Stimulated activated CD8-positive, alpha-beta memory T cell treated with anti-CD3 and anti-CD28 coated beads, Interleukin-4, amount 100 ng/mL, for 48 hours (primary cell): ENCODE measurements around the gene PRKAG2.
"Not testable (repeated sequence)": the region's sequence is repeated elsewhere in the genome, so short reads cannot be mapped to it uniquely, and the experiment has no call there.

Source experiments
- DNase-seq: peaks from one replicate; pipeline ENCODE4 v3.0.0-alpha.2; 2020

Gene PRKAG2

DNA sequence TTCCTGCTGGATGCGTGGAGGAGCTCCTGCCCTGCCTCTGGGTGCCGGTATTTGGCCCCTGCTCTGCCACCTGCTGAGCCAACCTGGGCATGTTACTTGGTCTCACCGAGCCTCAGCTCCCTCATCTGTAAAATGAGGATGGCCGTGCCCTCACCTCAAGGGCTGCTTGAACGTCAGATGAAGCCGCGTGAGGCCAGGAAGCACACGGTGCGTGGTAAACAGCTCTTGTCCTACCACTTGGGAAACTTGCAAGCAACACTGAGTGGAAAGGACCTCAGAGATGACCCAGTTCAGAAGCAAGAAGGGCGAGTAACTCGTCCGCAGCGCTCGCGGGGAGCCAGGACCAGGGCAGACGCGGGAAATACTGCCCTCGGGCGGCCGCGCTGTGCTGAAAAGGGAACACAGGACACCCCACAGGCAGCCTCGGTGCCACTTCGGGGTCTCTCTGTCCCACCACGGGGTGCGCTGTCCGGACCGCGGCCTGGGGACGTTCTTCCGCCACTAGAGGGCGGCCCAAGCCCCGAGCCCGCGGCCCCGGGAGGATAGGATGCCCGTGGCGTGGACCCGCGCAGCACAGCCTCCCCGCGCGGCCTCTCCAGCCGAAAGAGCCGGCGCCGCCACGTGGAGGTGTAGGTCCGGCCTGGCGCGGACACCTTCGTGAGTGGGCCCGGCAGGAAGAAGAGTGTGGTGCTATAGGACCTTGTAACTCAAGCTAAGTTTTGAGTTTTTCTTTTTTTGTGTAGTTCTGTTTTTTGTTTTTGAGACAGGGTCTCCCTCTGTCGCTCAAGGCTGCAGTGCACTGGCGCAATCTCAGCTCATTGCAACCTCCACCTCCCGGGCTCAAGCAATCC, 94.1 kb downstream of the PRKAG2 start:
- DNase-seq, result peak; percentile 86

DNA sequence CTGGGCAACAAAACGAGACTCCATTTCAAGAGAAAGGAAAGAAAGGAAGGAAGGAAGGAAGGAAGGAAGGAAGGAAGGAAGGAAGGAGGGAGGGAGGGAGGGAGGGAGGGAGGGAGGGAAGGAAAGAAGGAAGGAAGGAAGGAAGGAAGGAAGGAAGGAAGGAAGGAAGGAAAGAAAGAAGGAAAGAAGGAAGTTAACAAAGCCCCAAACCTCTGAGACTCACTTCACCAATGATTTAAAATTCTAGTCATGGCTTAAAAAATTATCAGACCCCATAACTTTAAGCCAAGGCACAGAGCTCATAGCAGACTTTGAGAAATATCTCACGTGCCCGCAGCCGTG, 94.7 kb downstream of the PRKAG2 start:
- not testable (repeated sequence) for DNase-seq

DNA sequence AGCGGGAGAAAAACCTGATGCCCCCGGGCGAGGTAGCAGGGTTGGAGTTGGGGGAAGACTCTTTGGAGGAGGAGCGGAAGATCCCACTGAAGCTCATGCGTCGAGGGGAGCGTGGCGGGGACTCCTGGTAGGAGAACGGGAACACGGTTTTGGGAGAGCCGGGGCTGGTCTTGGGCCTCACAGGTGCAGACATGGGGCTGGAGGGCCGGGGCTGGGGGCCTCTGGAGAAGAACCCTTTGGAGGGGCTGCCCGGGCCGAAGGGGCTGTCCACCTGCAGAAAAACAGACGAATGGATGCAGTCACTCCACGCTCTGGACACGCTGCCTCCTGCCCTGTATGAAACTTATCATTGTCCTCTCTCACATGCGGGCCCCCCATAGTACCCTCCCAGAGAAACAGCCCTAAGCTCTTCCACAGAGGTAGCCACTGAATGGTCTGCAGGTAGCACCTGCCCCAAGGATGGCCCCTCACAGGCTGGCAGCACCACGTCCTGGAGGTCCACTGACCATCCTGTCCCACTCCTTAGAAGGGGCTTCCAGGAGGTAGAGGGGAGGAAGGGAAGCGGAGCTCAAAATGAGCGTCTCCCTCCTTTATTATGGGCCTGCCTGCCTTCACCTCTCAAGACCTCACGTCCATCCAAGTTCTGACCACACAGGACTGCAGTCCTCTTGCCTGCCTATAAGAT, 95.6 kb downstream of the PRKAG2 start:
- no peak for DNase-seq

DNA sequence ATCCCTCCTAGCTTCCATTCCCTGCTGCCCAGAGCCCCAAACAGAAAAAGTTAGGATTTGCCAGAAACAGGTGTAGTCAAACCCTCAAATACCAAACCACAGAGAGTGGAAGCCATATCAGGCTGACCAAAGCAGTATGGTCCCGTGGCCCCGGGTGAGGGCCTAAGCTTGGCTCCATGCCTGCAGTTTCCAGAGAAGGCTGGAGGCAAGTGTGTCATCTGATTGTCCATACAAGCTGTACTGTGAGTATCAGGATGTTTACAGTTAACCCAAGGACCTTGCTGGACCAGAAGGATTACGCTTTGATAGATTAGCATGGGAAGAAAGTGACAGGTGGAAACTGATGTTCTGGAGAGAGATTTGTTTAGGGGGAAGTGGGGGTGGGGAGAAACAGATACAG, 96.3 kb downstream of the PRKAG2 start:
- DNase-seq, result no peak

DNA sequence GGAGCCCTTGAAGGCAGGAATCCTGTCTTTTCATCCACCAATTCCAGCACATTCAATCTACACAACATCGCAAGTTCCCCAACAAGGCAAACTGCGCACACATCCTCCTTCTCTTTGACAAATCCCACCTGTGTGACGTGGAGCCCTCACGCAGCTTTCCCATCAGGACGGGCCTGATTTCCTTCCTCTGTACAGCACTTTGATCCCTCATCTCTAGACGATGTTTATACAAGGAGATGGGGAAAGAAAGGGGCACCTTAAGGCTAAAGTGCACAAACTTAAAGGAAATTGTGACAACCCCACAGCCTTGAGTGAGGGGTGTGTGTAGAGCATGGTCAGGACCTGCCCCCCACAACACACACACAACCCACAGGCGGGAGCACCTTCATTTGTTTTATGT, 97.2 kb downstream of the PRKAG2 start:
- no peak for DNase-seq

DNA sequence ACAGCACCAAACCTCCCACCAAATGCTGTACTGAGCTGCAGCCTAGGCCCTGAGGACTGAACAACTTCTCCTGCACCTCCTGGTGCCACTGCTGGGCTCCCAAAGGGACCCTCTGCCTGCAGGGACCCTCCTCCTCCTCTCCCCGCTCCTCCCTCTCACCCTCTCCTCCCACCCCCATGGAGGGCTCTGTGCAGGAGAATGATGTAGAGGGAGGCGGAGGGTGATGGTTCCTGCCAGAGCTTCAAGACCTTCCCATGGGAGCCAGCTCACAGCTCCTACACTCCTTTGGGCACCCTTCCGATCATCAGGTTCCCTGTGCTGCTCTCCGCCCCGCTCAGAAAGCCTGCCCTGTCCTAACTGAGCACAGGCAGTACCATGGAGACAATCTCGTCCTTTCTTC, 97.7 kb downstream of the PRKAG2 start:
- no peak for DNase-seq

DNA sequence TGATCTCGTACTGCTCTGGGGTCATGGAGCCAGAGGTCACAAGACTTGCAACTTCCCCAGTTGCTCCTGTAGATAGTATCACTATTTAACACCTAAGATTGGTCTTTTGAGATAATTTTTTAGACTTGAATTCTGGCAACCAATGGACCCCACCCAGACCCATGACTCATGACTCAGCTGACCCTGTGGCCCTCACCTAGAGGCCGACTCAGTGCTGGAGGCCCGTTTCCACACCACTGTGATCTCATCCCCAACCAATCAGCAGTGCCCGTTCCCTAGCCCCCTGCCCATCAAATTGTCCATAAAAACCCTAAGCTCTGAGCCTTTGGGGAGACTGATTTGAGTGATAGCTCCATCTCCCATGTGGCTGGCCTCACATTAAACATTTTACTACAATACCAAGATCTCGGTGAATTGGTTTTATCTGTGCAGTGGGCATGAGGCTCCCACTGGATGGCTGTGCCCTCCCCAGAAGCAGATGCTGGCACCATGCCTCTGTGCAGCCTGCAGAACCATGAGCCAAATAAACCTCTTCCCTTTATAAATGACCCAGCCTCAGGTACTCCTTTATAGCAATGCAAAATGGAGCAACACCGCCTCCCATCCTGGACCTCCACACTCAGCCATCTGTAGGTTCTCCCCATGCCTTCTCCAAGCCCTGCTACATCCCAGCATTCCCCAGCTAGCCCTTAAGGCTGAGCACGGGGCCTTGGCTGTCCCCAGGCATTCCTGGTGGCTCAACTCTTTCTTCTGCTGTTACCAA, 98.8 kb downstream of the PRKAG2 start:
- no peak for DNase-seq

DNA sequence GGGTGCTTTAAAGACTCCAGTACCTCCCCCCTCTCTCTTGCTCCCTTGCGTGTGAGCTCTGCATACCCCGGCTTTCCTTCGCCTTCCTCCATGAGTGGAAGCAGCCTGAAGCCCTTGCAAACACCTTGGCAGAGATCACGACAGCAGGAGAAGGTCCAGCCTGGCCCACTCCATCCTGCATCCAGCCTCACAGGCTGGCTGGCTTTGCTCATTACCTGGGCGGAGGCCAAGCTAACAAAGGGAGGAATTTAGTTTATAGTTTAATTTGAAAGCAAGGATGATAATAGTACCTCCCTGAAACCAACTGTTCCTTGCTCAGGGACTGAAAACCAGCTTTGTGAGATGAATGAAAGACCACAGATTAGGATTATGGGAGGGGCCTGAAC, 99.4 kb downstream of the PRKAG2 start:
- no peak for DNase-seq

DNA sequence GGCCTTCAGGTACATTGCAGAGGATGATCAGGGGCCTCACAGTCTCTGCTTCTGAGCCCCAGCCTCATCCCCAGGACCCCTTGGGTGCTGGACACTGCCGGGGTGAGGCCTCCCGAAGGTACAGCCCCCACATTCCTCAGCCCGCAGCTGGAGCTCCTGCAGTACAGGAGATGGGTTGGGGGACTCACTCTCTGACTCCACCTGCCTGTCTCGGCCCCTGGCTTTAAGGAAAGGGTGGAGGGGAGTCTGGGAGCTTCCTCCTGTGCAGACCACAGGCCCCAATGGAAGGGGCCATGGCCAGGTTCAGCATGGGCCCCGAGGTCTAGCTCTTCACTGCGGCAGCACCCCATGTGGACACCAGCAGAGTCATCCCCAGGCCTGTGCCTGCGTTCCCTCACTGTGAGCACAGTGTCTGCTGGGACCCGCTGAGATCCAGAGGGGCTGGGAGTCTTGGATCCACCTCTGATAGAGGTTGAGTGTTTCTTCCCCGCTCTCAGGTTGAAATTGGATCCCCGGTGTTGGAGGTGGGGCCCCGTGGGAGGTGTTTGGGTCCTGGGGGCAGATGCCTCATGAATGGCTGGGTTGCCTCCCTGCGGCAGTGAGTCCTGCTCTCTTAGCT, 99.9 kb downstream of the PRKAG2 start:
- DNase-seq, result no peak

DNA sequence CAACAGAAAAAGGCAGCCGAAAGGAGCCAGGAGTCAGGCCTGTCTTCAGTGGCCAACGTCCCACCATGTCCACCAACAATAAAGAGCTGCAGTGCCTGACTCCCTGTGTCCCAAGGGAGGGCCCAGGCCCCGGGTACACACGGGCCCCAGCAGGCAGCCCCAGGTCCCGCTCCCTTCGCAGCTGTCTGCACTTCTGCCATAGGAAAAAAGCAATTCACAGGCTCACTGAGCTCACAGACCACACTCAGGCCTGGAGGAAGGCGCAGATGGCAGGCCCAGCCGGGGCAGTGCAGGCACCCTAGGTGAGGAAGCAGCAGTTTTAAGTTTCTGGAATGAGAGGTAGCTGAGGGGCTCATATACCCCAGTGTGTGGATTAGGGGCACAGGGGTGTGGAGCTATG, 100.5 kb downstream of the PRKAG2 start:
- DNase-seq, result no peak

DNA sequence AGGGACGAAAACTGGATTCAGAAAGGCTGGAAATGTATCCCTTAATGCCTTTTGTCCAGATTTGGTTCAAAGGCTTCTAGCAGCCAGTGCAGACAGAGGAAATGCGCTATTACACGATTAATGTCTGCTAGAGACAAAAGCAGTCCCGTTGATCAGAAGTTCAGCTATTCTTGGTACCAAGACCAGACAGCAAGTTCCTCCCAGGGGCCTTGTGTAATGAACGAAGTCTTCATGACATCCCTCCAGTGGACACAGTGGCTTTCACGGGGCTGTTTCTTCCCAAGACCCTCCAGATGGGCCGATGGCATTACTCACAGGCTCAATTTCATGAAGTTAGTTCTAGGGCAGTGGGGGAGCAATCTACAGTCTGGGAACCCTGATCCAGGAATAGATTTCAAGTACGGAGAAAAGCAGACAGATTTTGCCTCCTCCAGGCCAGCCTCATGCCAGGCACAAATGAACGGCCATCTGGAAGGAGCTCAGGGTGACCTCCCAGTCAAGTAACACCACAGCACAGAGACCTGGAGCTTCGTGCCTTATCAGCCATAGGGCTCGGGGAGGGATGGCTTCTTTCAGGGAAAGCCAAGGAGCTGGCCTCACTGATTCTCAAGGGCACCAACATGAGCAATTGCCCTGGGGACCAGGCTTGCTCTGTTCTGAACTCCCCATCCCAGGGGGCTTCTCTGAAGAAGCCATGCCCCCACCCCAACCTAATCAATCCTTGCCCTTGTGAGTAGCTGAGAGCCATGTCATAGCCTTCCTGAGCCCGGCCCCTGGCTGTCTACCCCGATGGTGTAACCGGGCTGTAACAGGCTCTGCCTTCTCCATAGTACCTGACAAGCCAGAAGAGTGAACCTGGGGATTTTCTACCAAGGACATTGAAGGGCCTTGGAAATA, 101.1 kb downstream of the PRKAG2 start:
- no peak for DNase-seq

DNA sequence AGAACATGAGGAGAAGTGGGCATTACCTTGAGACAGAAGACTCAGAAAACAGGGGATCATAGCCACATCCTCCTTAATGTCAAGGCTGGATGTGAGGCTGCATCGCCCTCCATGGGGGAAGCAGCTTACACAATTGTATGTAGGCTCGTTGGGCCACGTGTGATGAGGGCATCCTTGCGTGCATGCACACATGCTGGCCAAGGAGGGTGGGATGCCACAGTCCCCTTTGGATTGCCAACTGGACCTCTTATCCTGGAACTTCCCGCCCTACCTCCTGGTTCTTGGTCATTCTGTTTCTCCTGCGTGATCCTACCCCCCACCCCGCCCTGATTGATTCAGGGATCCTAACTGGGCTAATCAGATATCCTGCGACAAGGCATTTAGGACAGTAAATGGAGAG, 102.0 kb downstream of the PRKAG2 start:
- no peak for DNase-seq

DNA sequence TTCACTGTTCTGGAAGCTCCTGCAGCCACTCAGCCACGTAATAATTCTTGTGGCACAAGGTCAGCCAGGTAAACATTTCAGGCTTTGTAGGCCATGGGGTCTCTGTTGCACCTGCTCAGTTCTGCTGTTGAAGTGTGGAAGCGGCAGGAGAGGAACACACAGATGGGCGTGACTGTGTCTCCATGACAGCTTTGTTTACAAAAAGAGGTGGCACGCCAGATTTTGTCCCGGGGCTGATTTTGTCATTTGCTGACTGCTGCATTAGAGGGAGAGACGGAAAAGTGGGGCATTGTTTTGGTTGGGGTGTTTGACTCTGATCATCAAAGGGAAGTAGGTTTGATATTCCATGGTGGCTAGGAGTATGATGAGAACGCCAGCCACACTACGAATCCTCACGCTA, 103.1 kb downstream of the PRKAG2 start:
- DNase-seq, result no peak

DNA sequence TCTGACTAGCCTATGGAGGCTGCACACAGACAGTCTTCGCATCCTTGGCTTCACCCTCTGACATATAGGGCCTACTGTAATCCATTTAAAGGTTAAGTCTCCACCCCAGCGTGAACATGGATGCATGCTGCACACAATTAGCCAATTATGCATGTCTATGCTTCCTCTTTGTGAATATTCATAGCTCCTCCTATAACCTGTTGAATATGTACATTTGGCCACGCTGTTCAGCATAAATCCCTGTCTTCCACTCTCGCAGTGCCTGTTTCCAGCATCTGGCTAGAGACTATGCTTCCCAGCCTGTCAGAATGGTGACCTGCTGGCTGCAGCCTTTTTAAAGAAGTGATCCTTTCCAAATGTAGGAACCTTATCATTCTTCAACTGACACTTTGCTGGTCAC, 106.7 kb downstream of the PRKAG2 start:
- DNase-seq, result no peak

DNA sequence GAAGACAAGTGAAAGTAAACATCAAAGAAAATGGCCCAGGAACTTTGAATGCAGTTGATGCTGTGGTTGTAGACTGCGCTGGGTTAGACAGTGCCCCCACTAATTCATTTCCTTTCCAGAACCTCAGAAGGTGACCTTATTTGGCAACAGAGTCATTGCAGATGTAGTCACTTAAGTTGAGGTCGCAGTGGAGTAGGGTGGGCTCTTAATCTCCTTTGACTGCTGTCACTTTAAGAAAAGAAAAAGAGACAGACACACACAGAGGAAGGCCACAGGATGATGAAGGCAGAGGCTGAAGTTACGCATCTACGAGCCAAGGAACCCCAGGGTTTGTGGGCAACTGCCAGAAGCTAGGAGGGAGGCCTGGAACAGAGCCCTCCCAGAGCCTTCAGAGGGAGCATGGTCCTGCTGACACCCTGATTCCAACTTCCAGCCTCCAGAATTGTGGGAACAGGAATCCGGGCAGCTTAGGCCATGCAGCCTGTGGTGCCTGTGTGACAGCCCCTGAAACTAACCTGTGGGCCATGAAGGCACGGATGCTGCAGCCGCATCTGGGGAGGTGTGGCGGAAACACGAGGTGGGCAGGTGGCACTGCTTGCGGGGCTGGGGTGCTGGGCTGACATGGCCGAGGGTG, 107.6 kb downstream of the PRKAG2 start:
- peak; percentile 63 for DNase-seq

DNA sequence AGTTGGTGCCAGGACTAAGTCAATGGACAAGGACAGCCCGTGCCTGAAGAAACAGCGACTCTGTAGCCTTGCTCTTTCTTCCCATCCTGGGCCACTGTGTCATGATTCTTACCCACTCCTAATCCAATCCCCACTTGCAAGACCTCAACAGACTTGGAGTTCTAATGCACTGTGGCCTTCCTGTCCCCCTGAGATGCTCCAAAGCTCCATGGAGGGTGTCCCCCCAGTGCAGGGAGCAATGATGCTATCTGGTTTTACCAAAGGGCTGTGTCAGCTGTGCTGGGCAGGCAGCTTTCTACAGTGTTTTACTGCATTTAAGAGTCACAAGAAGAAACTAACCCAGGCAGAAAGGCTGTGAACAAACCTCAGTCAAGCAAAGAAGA, 108.1 kb downstream of the PRKAG2 start:
- DNase-seq, result peak; percentile 49

DNA sequence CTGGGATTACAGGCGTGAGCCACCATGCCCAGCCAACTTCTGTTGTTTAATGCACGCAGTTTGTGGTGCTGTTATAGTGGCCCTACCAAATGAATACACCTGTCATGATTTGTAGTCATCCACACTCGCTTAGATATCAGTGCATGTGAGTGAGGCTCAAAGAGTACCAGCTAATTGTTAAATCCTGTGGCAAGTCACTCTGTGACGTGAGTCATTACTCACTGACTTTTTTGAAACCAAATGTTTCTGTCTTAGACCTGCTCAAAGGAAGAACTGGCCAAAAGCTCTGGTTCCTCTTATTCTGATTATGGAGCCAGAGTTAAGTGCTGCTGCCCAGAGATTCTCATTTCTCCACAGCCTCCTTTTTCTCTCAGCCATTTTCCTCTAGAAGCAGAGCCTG, 109.4 kb downstream of the PRKAG2 start:
- DNase-seq, result no peak

DNA sequence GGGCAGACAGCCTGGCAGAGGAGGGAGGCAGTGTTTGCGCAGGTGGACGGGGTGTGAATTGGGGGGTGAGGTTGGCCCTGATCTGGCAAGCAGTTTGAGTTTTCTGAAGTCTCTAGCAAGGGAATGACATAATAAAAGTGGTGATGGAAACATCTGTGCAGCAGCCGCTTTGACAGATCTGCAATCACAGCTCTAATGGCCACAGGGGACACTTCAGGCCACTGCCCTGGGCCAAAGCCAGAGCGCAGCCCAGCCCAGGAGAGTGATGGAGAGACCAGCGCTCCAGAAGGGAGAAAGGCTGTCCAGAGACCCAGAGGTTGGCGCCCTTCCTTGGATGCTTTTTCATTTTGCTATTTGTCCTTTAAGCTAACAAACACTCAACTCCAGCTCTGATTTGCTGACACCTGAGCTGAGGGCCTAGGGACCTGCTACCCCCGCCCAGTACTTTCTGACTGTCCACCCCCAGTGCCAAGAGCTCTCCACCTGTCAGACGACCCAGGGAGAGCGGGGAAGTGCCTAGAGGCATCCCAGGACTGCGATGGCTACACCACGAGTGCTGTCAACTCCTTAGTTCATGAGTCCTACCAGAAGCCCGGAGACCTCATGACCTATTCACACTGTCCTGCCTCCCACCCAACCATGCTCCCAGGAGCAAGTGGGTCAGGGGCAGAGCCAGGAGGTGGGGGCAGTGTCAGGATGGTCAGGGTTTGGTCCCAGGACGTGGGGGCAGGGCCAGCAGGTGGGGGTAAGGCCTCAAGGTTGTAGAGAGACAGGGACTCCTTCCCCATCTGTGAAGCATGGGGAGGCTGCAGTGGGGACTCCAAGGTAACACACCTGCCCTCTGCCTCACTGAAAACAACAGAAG, 112.6 kb downstream of the PRKAG2 start:
- no peak for DNase-seq

DNA sequence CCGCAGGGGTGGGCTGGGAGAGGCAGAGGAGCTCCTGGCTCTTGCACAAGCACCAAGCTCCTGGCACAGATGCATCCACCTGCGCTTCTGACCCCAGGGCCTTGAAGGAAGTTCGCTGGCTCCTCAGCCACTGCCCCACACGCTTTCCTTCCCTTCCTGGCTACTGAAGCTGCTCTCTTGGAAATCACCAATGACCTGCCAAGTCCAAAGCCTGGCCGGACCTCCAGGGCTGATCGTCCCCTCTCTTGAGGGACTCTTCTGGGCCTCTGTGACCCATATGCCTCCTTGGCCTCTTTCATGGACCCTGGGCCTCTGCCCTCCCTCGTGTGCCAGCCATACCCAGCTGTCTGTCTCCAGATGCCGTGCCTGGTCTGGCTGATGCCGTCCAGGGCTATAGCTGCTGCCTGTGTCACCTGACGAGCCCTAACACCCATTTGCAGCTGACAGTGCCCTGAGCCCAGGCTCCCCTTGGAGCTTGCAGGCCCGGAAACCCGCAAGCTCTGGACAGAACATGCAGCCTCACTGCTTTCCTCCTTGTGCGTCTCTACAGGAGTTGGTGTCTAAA, 113.4 kb downstream of the PRKAG2 start:
- no peak for DNase-seq

DNA sequence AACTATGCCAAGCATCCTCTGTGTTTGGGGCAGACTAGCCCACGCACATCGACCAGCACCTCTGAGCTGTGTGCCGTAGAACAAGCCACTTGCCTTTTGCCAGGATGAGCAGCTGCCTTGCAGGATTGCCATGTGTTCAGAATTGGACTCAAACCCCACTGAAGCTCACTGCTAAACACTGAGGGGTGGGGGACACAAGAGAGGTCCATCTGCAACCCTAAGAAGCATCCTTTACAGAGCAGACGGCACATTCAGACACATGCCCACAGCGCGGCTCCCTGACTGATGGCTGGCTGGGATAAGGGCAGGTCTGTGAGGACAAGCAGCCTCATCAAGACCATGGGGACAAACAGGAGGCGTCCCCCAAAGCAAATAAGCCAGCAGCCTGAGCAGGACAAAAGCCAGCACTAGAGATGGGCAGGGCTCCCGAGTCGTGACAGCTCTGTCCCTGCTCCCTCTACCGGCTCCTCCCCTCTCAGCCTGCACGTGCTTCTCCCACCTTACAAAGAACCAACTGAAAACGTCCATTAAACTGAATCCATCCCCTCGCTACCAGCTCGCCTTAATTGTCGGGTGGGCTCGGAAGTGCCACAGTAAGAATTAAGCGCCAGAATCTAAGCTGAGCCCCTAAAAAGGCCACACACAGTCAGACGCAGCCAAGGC, 114.2 kb downstream of the PRKAG2 start:
- no peak for DNase-seq
